SK-N-SH treated with all-trans-retinoic acid at 6 μM for 48 hours (cell line): ENCODE data around the gene LRP11.

Experiments
- ARNTL ChIP-seq: fragments of 450-650 bp; formaldehyde crosslinking; IDR thresholded peaks from 2 replicates; pipeline ENCODE4 v1.5.0; 2020; ENCODE audit warnings: low read depth, mild to moderate bottlenecking, moderate library complexity, borderline replicate concordance
- BACH2 ChIP-seq: fragments of 250-450 bp; sonication (Bioruptor Pico); IDR thresholded peaks from 2 replicates; pipeline ENCODE4 v1.9.0; 2021; ENCODE audit warnings: mild to moderate bottlenecking, borderline replicate concordance
- CSDC2 ChIP-seq: fragments of 250-450 bp; sonication (Bioruptor Pico); IDR thresholded peaks from 2 replicates; pipeline ENCODE4 v1.5.0; 2020; ENCODE audit warnings: mild to moderate bottlenecking, moderate library complexity
- GLIS3 ChIP-seq: fragments of 250-450 bp; sonication (Bioruptor Pico); IDR thresholded peaks from 2 replicates; pipeline ENCODE4 v1.5.0; 2020; ENCODE audit warnings: mild to moderate bottlenecking, moderate library complexity
- RARB ChIP-seq: fragments of 250-450 bp; sonication (Bioruptor Pico); IDR thresholded peaks from 2 replicates; pipeline ENCODE4 v1.8.0; 2021; ENCODE audit warnings: mild to moderate bottlenecking, moderate library complexity
- TCF4 ChIP-seq: fragments of 250-450 bp; sonication (Bioruptor Pico); IDR thresholded peaks from 2 replicates; pipeline ENCODE4 v1.8.0; 2021; ENCODE audit warnings: mild to moderate bottlenecking, moderate library complexity, borderline replicate concordance
- ZC3H10 ChIP-seq: fragments of 250-450 bp; sonication (Bioruptor Pico); IDR thresholded peaks from 2 replicates; pipeline ENCODE4 v1.5.1; 2021; ENCODE audit warnings: mild to moderate bottlenecking, moderate library complexity
- ZFP30 ChIP-seq: fragments of 450-650 bp; formaldehyde crosslinking; IDR thresholded peaks from 2 replicates; pipeline ENCODE4 v1.5.0; 2022; ENCODE audit warnings: mild to moderate bottlenecking, moderate library complexity
- ZNF8 ChIP-seq: fragments of 450-650 bp; formaldehyde crosslinking; IDR thresholded peaks from 2 replicates; pipeline ENCODE4 v1.5.0; 2020; ENCODE audit warnings: mild to moderate bottlenecking, moderate library complexity
- TF ChIP-seq, protein P1 (sequence below): fragments of 250-450 bp; sonication (Bioruptor Pico); IDR thresholded peaks from 2 replicates; pipeline ENCODE4 v1.5.1; 2020; ENCODE audit warnings: low read depth, mild to moderate bottlenecking, moderate library complexity
- TF ChIP-seq, protein P2 (sequence below): fragments of 250-450 bp; sonication (Bioruptor Pico); IDR thresholded peaks from 2 replicates; pipeline ENCODE4 v1.8.0; 2020; ENCODE audit warnings: mild to moderate bottlenecking, moderate library complexity, borderline replicate concordance
- TF ChIP-seq, protein P3 (sequence below): fragments of 250-450 bp; sonication (Bioruptor Pico); IDR thresholded peaks from 2 replicates; pipeline ENCODE4 v1.5.1; 2021; ENCODE audit warnings: mild to moderate bottlenecking, moderate library complexity
- TF ChIP-seq, protein P4 (sequence below): fragments of 250-450 bp; sonication (Bioruptor Pico); IDR thresholded peaks from 2 replicates; pipeline ENCODE4 v1.5.0; 2020; ENCODE audit warnings: mild to moderate bottlenecking, moderate library complexity

DNA sequence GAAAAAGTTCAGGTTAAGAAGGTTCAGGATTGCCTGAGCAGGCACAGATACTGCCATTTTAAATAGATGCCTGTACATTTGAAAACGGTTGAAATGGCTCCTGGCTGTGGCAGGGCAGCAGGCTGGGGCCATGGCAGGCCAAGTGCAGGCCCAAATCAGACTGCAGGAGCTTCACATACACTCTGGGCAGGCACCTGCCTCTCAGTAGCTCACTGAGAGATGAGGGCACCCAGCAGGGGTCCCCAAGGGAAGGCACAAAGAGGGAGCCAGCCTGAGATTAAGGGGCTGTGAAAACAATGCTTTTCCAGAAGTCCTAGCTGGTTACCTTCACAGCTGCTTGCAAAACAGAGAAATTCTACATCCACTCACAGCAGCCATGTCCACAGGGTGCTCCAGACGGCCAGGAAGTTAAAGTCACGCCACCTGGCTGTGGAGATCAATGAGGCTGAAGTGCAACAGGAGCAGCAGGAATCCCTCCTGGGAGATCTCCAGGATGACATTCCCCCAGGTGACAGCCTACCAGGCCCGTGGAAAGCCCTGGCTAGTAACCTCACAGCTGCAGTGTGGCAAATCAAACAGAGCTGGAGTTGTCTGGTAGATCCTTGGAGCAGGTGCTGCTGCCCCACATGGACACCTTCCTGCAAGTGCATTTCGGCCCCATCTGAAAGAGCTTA, 39.9 kb upstream of the LRP11 start:
- TF ChIP-seq, protein P1, sequence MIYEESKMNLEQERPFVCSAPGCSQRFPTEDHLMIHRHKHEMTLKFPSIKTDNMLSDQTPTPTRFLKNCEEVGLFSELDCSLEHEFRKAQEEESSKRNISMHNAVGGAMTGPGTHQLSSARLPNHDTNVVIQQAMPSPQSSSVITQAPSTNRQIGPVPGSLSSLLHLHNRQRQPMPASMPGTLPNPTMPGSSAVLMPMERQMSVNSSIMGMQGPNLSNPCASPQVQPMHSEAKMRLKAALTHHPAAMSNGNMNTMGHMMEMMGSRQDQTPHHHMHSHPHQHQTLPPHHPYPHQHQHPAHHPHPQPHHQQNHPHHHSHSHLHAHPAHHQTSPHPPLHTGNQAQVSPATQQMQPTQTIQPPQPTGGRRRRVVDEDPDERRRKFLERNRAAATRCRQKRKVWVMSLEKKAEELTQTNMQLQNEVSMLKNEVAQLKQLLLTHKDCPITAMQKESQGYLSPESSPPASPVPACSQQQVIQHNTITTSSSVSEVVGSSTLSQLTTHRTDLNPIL = no peak
- TF ChIP-seq ARNTL (CRISPR knock-in tag) (no peak), ZNF8 (CRISPR knock-in tag) (no peak), GLIS3 (no peak), TCF4 (CRISPR knock-in tag) (no peak), RARB (CRISPR knock-in tag) (no peak), ZFP30 (no peak), ZC3H10 (no peak), BACH2 (CRISPR knock-in tag) (no peak), CSDC2 (no peak)
- TF ChIP-seq, protein P2, sequence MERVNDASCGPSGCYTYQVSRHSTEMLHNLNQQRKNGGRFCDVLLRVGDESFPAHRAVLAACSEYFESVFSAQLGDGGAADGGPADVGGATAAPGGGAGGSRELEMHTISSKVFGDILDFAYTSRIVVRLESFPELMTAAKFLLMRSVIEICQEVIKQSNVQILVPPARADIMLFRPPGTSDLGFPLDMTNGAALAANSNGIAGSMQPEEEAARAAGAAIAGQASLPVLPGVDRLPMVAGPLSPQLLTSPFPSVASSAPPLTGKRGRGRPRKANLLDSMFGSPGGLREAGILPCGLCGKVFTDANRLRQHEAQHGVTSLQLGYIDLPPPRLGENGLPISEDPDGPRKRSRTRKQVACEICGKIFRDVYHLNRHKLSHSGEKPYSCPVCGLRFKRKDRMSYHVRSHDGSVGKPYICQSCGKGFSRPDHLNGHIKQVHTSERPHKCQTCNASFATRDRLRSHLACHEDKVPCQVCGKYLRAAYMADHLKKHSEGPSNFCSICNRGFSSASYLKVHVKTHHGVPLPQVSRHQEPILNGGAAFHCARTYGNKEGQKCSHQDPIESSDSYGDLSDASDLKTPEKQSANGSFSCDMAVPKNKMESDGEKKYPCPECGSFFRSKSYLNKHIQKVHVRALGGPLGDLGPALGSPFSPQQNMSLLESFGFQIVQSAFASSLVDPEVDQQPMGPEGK (CRISPR knock-in tag) = no peak
- TF ChIP-seq, protein P3, sequence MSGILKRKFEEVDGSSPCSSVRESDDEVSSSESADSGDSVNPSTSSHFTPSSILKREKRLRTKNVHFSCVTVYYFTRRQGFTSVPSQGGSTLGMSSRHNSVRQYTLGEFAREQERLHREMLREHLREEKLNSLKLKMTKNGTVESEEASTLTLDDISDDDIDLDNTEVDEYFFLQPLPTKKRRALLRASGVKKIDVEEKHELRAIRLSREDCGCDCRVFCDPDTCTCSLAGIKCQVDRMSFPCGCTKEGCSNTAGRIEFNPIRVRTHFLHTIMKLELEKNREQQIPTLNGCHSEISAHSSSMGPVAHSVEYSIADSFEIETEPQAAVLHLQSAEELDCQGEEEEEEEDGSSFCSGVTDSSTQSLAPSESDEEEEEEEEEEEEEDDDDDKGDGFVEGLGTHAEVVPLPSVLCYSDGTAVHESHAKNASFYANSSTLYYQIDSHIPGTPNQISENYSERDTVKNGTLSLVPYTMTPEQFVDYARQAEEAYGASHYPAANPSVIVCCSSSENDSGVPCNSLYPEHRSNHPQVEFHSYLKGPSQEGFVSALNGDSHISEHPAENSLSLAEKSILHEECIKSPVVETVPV (CRISPR knock-in tag) = no peak
- TF ChIP-seq, protein P4, sequence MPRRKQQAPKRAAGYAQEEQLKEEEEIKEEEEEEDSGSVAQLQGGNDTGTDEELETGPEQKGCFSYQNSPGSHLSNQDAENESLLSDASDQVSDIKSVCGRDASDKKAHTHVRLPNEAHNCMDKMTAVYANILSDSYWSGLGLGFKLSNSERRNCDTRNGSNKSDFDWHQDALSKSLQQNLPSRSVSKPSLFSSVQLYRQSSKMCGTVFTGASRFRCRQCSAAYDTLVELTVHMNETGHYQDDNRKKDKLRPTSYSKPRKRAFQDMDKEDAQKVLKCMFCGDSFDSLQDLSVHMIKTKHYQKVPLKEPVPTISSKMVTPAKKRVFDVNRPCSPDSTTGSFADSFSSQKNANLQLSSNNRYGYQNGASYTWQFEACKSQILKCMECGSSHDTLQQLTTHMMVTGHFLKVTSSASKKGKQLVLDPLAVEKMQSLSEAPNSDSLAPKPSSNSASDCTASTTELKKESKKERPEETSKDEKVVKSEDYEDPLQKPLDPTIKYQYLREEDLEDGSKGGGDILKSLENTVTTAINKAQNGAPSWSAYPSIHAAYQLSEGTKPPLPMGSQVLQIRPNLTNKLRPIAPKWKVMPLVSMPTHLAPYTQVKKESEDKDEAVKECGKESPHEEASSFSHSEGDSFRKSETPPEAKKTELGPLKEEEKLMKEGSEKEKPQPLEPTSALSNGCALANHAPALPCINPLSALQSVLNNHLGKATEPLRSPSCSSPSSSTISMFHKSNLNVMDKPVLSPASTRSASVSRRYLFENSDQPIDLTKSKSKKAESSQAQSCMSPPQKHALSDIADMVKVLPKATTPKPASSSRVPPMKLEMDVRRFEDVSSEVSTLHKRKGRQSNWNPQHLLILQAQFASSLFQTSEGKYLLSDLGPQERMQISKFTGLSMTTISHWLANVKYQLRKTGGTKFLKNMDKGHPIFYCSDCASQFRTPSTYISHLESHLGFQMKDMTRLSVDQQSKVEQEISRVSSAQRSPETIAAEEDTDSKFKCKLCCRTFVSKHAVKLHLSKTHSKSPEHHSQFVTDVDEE (CRISPR knock-in tag) = no peak
